ENCODE data around the gene HCN4. TPM values are rescaled to one million over a fixed set of nuclear protein-coding genes. Genes with fewer than 3 reads are reported as not detected.

HCN4 gene
- total RNA-seq, 1 donor from 2014 or later, result 1.4 TPM

- Histone ChIP-seq H3K4me3 (ENCODE audit: low read depth, low read length) (no peak overlapping the region), H3K27me3 (ENCODE audit: control insufficient read depth, insufficient read depth, low read length) (peaks cover 9% of the 10 kb centered on the region), H3K36me3 (ENCODE audit: control insufficient read depth, insufficient read depth, low read length) (no peaks in the 10 kb centered on the region)
- TF ChIP-seq CTCF (IDR thresholded peaks at IDR 0.05; ENCODE audit: insufficient read depth, low read length, poor library complexity, severe bottlenecking), result no peak
- no peak for DNase-seq (ENCODE audit: low read depth)
These were observed 16.7 kb downstream of the HCN4 start for GRCh38 chr15:73352082-73352481.

GRCh38 chr15:73349191-73349590, 19.6 kb downstream of the HCN4 start:
- Histone ChIP-seq H3K27me3 (ENCODE audit: control insufficient read depth, insufficient read depth, low read length) (peaks cover 6% of the 10 kb centered on the region), H3K36me3 (ENCODE audit: control insufficient read depth, insufficient read depth, low read length) (no peaks in the 10 kb centered on the region), H3K4me3 (ENCODE audit: low read depth, low read length) (no peak overlapping the region)
- no peak for TF ChIP-seq CTCF (IDR thresholded peaks at IDR 0.05; ENCODE audit: insufficient read depth, low read length, poor library complexity, severe bottlenecking)
- no peak for DNase-seq (ENCODE audit: low read depth)

GRCh38 chr15:73346735-73347312, 21.9 kb downstream of the HCN4 start:
- DNase-seq (ENCODE audit: low read depth), result peak; percentile 26
- Histone ChIP-seq H3K27me3 (ENCODE audit: control insufficient read depth, insufficient read depth, low read length) (peaks cover 2% of the 10 kb centered on the region), H3K36me3 (ENCODE audit: control insufficient read depth, insufficient read depth, low read length) (no peaks in the 10 kb centered on the region), H3K4me3 (ENCODE audit: low read depth, low read length) (no peak overlapping the region)
- no peak for TF ChIP-seq CTCF (IDR thresholded peaks at IDR 0.05; ENCODE audit: insufficient read depth, low read length, poor library complexity, severe bottlenecking)

GRCh38 chr15:73345658-73346057, 23.1 kb downstream of the HCN4 start:
- DNase-seq (ENCODE audit: low read depth), result no peak
- Histone ChIP-seq H3K36me3 (ENCODE audit: control insufficient read depth, insufficient read depth, low read length) (no peaks in the 10 kb centered on the region), H3K27me3 (ENCODE audit: control insufficient read depth, insufficient read depth, low read length) (peaks cover 2% of the 10 kb centered on the region), H3K4me3 (ENCODE audit: low read depth, low read length) (no peak overlapping the region)
- no peak for TF ChIP-seq CTCF (IDR thresholded peaks at IDR 0.05; ENCODE audit: insufficient read depth, low read length, poor library complexity, severe bottlenecking)

GRCh38 chr15:73344056-73344455, 24.7 kb downstream of the HCN4 start:
- Histone ChIP-seq H3K4me3 (ENCODE audit: low read depth, low read length) (no peak overlapping the region), H3K36me3 (ENCODE audit: control insufficient read depth, insufficient read depth, low read length) (no peaks in the 10 kb centered on the region), H3K27me3 (ENCODE audit: control insufficient read depth, insufficient read depth, low read length) (peaks cover 2% of the 10 kb centered on the region)
- DNase-seq (ENCODE audit: low read depth), result no peak
- TF ChIP-seq CTCF (IDR thresholded peaks at IDR 0.05; ENCODE audit: insufficient read depth, low read length, poor library complexity, severe bottlenecking), result no peak

All from kidney epithelial cell (primary cell).